ENCODE data around the gene EFCAB11. TPM values are rescaled to one million over a fixed set of nuclear protein-coding genes. Genes with fewer than 3 reads are reported as not detected.

Gene EFCAB11
- total RNA-seq, 4 donors from 2014 or later, result 0.93 to 9.6 (median 3.1) TPM

DNA sequence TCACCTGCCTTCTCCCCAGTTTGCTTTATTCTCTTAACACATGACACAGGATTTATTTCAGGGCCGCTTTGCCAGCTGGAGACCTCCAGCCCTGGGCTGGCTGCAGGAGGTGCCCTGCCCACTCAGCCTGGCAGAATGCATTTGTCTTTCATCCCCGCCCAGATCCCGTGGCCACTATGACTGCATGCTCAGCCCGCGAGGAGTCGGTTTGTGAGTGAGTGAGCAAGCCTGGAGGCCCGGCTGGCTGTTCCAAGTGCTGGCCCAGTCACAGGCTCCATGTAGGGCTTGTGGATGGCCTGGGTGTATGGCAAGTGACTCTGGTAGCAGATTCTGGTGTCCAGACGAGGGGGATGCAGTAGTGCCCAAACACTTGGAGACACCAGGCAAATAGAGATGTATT lies 3.3 kb upstream of the EFCAB11 start:
- TF ChIP-seq POLR2A (IDR thresholded peaks at IDR 0.05) (no peak), POLR2AphosphoS5 (IDR thresholded peaks at IDR 0.05) (no peak), EP300 (IDR thresholded peaks at IDR 0.05) (no peak)
- TF ChIP-seq, protein P1, sequence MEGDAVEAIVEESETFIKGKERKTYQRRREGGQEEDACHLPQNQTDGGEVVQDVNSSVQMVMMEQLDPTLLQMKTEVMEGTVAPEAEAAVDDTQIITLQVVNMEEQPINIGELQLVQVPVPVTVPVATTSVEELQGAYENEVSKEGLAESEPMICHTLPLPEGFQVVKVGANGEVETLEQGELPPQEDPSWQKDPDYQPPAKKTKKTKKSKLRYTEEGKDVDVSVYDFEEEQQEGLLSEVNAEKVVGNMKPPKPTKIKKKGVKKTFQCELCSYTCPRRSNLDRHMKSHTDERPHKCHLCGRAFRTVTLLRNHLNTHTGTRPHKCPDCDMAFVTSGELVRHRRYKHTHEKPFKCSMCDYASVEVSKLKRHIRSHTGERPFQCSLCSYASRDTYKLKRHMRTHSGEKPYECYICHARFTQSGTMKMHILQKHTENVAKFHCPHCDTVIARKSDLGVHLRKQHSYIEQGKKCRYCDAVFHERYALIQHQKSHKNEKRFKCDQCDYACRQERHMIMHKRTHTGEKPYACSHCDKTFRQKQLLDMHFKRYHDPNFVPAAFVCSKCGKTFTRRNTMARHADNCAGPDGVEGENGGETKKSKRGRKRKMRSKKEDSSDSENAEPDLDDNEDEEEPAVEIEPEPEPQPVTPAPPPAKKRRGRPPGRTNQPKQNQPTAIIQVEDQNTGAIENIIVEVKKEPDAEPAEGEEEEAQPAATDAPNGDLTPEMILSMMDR (IDR thresholded peaks at IDR 0.05), result no peak

DNA sequence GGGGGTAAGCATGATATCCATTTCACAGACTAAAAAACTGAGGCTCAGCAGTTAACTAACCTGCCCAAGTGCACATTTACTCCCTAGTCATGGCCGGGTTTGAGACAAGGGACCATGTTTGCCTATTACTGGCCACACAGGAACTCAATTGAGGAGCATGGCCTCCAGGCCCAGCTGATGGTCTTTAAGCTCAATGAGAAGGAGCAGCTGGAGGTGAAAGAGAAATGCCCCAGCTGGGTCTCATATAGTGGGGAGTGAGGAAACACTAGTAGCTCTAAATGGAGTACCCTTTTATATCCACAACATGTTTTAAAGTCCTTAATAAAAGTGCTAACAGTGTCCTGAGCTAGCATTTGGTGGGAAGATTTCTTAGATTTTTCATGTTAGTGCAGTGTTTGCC lies 2.8 kb upstream of the EFCAB11 start:
- no peak for TF ChIP-seq POLR2A (IDR thresholded peaks at IDR 0.05)
- no peak for TF ChIP-seq POLR2AphosphoS5 (IDR thresholded peaks at IDR 0.05)
- TF ChIP-seq EP300 (IDR thresholded peaks at IDR 0.05), result no peak
- TF ChIP-seq, protein P1 (IDR thresholded peaks at IDR 0.05), result no peak
- ATAC-seq, result no peak
- Histone ChIP-seq H3K27ac (no peak overlapping the region), H3K9me3 (no peaks in the 10 kb centered on the region), H3K4me1 (peaks cover 0 to 28% (median 11%) of the 10 kb centered on the region in 3 donors), H3K4me3 (no peak overlapping the region), H3K36me3 (peaks cover 0 to 5% of the 10 kb centered on the region in 2 donors), H3K27me3 (no peaks in the 10 kb centered on the region)
- whole genome bisulfite sequencing, 2 donors (ENCODE audit: low coverage in 1 of 2), result 60 to 80% methylated on average over 1 of the region's 1 CpG

More for the DNA sequence above, 3.3 kb upstream of the EFCAB11 start:
- Histone ChIP-seq H3K36me3 (peaks cover 0 to 6% of the 10 kb centered on the region in 2 donors), H3K9me3 (no peaks in the 10 kb centered on the region), H3K27ac (no peak overlapping the region), H3K4me1 (peaks cover 0 to 28% (median 11%) of the 10 kb centered on the region in 3 donors), H3K4me3 (no peak overlapping the region), H3K27me3 (no peaks in the 10 kb centered on the region)
- ATAC-seq, result no peak
- 83 to 92% methylated on average over 1 to 2 of the region's 8 CpGs for whole genome bisulfite sequencing, 2 donors (ENCODE audit: low coverage in 1 of 2)

DNA sequence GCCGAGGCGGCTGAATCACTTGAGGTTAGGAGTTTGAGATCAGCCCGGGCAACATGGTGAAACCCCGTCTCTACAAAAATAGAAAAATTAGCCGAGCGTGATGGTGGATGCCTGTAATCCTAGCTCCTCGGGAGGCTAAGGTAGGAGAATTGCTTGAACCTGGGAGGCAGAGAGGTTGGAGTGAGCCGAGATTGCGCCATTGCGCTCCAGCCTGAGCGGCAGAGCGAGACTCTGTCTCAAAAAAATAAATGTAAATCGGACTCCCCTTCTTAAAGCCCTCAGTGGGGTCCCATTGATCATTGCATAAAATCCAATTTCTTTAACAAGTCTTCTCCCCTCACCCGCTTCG lies 2.1 kb upstream of the EFCAB11 start:
- no peaks in the 10 kb centered on the region for H3K9me3 ChIP-seq
- peak overlapping the region; percentile 71 to 92 for H3K4me3 ChIP-seq
- H3K4me1 ChIP-seq, result peaks cover 0 to 28% (median 11%) of the 10 kb centered on the region in 3 donors
- no peaks in the 10 kb centered on the region for H3K27me3 ChIP-seq
- no peak for ATAC-seq
- TF ChIP-seq POLR2A (IDR thresholded peaks at IDR 0.05) (no peak), POLR2AphosphoS5 (IDR thresholded peaks at IDR 0.05) (no peak), EP300 (IDR thresholded peaks at IDR 0.05) (no peak)
- TF ChIP-seq, protein P1 (IDR thresholded peaks at IDR 0.05), result no peak
- H3K36me3 ChIP-seq, result peaks cover 0 to 11% of the 10 kb centered on the region in 2 donors
- H3K27ac ChIP-seq, result peak overlapping the region; percentile 80 to 96 (median 96)
- 34 to 42% methylated on average over 12 to 14 of the region's 15 CpGs for WGBS, 2 donors (ENCODE audit: low coverage in 1 of 2)

DNA sequence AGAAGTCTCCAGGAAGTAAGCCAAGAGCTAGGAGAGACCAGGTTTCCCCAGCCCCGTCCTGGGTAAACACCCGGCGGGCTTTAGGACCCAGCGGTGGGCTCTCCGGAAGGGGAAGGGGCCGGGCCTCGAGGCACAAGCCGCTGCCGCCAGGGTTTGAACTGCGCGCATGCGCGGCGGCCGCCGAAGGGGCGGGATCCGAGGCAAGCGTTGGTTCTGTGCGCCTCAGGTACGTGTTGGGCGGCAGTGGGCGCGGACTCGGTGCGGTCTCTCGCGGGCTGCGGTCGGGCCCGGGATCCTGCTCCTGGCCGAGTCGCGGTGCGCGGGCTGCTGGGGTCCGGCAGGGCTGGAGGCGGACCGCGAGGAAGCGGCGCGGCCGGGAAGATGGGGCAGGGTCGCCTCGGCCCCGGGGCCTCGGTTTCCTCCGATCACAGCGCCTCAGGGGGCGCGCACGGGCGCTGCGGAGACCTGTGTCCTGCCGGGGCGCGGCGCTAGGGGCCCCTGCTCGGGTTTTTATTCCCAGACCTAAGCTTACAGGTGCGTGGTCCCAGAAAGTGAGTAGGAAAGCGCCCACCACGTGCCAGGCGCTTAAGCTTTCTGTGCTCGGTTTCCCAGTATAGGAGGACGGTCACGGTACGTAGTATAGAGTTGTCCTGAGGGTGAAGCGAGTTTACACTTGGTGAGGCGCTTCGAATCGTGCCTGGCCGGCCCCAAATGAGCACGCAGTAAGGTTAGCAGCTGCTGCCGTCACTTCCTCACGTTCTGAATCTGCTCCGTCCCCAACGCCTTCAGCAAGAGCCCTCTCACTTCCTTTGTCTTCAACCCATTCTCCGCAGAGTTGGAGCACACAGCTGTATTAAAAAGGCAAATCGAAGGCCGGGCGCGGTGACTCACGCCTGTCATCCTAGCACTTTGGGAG lies 1.5 kb upstream of the EFCAB11 start, which contains the start of gene TDP1:
Gene TDP1 (plus strand): TSS at position 183 of the 916 bp plus-strand sequence. CDS start 7,188 bp downstream, outside the sequence.
- peak; percentile 90 for ATAC-seq
- TF ChIP-seq, protein P1 (IDR thresholded peaks at IDR 0.05), result peak in 2 of 4 experiments; percentile 2 to 30
- TF ChIP-seq POLR2A (IDR thresholded peaks at IDR 0.05) (peak; percentile 85 to 86), EP300 (IDR thresholded peaks at IDR 0.05) (no peak), POLR2AphosphoS5 (IDR thresholded peaks at IDR 0.05) (peak; percentile 86)
- peaks cover 0 to 12% of the 10 kb centered on the region in 2 donors for H3K36me3 ChIP-seq
- WGBS, 2 donors (ENCODE audit: low coverage in 1 of 2), result 0% methylated on average over 1 to 2 of the region's 84 CpGs
- H3K27me3 ChIP-seq, result no peaks in the 10 kb centered on the region
- peaks cover 0 to 28% (median 11%) of the 10 kb centered on the region in 3 donors for H3K4me1 ChIP-seq
- H3K27ac ChIP-seq, result peak within 1 kb of the TSS; percentile 80 to 96 (median 96)
- H3K4me3 ChIP-seq, result peak within 1 kb of the TSS; percentile 71 to 92
- no peaks in the 10 kb centered on the region for H3K9me3 ChIP-seq

Data from gastroesophageal sphincter (tissue), 4 donors.